ENCODE measurements around the gene NT5DC3.

NT5DC3 gene

GRCh38 chr12:103758310-103759089, 82.5 kb downstream of the NT5DC3 start:
- in situ Hi-C loops (cut with HindIII; ENCODE audit: low sequenced_read_pairs) = no loop called here

- in situ Hi-C loops (cut with HindIII; ENCODE audit: low sequenced_read_pairs) = no loop called here
These were observed 83.8 kb downstream of the NT5DC3 start for GRCh38 chr12:103757248-103757647.

- in situ Hi-C loops (cut with HindIII; ENCODE audit: low sequenced_read_pairs) = no loop called here
These were observed 84.6 kb downstream of the NT5DC3 start for GRCh38 chr12:103756443-103756842.

GRCh38 chr12:103755425-103755824, 85.6 kb downstream of the NT5DC3 start:
- in situ Hi-C loops (cut with HindIII; ENCODE audit: low sequenced_read_pairs) = no loop called here

DNA sequence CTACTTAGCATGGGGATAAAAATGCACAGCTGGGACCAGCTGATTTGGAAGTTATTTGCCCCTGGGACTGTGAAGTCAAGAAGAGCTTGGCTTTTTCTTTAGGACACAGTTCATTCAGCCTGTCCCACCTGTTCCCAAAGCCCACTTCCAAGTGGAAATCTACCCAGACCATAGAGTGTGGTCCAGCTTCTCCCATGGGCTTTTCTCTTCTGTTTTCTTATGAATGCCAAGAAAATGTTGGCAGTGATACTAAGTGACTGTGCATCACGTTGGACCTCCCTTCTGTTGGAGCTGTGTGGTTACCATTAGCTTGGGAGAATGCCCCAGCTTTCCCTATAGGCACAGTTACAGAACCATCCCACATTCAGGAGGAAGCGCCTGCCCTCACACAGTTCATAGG, 89.4 kb downstream of the NT5DC3 start:
- in situ Hi-C loops (cut with HindIII; ENCODE audit: low sequenced_read_pairs) = no loop called here

DNA sequence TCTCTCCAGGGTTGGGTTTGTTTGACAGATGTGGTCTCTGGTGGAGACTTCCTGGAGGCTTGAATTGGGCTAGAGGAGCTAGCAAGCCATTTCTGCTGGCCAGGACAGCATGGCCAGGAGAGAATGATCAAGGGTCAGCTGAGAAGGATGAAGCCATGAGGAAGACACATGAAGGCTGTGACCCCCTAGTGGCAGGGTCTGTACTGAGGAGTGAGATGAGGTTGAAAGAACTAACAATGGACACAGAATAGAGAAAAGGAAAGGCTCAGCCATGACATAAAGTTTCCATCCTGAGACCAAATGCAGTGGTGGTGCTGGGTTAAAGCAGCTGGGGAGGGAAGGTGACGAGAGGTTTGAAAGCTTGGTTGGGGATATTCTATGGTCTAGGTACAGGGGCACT, 89.9 kb downstream of the NT5DC3 start:
- in situ Hi-C loops (cut with HindIII; ENCODE audit: low sequenced_read_pairs) = no loop called here

DNA sequence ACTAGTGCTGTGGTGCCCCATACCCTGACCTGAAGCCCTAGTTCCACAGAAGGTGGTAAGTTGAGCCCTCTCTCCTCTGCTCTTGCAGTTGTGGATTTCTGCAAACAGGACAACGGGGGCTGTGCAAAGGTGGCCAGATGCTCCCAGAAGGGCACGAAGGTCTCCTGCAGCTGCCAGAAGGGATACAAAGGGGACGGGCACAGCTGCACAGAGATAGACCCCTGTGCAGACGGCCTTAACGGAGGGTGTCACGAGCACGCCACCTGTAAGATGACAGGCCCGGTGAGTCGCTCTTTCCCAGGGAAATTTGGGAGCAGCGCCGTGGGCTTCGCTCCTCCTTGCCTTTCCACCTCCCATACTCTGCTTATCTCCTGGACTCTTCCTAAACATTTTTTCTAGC, 92.2 kb downstream of the NT5DC3 start:
- in situ Hi-C loops (cut with HindIII; ENCODE audit: low sequenced_read_pairs) = no loop called here

DNA sequence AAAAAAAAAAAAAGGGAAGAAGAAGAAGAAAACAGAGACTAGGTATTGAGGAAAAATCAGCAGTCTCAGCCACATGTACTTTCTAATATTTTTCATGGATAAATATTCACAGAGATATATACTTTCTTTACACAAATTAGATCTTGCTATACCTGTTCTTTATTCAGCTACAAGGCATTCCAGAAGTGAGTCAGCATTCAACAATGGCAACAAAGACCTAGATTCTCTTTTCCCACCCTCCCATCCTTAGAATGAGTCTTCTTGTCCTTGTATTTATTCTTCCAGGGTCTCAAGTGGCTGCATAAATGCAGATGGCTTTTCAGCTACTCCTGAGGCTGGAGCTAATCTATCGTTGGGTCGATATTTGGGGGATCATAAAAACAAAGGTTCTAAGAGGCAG, 93.0 kb downstream of the NT5DC3 start:
- in situ Hi-C loops (cut with HindIII; ENCODE audit: low sequenced_read_pairs) = no loop called here

DNA sequence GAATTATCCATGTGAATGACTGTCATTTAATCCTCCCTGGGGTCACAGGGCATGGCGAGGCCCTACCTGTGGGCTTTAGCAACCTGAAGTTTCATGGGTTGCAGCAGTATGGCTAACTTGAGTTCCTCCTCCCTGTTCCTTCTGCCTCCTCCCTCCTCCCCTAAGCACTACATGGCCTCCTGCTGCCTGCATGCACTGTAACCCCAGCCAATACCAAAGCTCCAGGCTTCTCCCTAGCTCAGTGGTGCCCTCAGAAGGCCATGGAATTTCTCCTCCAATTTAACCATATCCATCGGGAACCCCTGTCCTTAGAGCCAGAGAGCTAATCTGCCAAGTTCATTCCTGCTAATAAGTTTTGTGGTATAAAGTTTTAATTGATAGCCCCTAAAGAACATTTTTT, 95.1 kb downstream of the NT5DC3 start:
- in situ Hi-C loops (cut with HindIII; ENCODE audit: low sequenced_read_pairs) = no loop called here

DNA sequence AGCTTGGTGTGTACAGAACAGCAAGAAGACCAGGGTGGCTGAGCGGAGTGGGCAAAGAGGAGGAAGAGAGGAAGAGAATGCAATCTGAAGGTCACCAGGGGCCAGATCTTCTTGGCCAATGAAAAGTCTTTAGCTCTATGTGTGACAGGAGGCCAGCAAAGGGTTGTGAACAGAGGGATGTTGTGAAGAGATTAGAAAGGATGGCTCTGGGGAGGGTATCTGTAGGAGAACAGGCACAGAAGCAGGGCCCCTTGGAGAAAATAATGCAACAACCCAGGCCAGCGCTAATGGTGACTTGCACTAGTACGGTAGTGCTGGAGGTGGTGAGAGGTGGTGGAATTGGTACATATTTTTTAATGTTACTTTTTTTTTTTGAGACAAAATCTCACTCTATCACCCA, 97.2 kb downstream of the NT5DC3 start:
- in situ Hi-C loops (cut with HindIII; ENCODE audit: low sequenced_read_pairs) = no loop called here

DNA sequence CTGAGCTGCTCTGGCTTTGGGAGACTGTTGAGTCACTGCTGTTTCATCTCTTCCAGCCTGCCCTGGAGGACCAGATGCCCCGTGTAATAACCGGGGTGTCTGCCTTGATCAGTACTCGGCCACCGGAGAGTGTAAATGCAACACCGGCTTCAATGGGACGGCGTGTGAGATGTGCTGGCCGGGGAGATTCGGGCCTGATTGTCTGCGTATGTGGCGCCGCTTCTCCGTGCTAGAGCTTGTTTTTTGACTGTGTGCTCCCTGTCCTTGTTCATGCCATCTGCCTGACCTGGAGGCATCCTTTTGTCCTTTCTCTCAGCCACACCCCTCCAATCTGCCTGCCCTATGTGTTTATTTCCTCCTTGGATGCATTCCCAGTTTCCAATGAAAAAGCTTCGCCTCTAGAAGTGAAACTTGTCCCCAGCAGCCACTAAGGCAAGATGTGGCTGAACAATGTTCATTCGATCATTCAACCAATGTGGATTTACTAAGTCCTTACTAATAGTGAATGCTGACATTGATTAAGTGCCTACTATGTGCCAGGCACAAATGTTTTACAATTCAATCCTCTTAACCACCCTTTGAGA, 98.6 kb downstream of the NT5DC3 start:
- in situ Hi-C loops (cut with HindIII; ENCODE audit: low sequenced_read_pairs) = no loop called here

- in situ Hi-C loops (cut with HindIII; ENCODE audit: low sequenced_read_pairs) = no loop called here
These were observed 103.2 kb downstream of the NT5DC3 start for GRCh38 chr12:103737881-103738280.

DNA sequence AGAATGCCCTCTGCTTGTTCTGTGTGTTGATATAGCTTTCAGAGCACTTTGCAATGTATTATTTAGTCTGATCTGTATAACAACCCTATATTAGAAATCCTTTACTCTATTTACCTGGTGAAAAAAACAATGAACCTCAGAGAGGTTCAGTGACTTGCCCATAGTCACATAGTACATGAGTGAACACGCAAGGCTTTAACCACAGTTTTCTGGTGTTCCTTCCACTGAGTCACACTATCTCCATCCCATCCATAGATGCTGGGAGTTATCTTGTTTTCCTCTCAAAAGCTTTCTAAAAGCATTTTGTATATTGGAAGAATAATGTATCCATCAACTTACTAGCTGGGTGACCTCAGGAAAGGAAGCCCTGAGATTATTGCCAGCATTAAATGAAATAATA, 104.5 kb downstream of the NT5DC3 start:
- in situ Hi-C loops (cut with HindIII; ENCODE audit: low sequenced_read_pairs) = no loop called here

- in situ Hi-C loops (cut with HindIII; ENCODE audit: low sequenced_read_pairs) = no loop called here
These were observed 105.7 kb downstream of the NT5DC3 start for GRCh38 chr12:103735291-103735690.

DNA sequence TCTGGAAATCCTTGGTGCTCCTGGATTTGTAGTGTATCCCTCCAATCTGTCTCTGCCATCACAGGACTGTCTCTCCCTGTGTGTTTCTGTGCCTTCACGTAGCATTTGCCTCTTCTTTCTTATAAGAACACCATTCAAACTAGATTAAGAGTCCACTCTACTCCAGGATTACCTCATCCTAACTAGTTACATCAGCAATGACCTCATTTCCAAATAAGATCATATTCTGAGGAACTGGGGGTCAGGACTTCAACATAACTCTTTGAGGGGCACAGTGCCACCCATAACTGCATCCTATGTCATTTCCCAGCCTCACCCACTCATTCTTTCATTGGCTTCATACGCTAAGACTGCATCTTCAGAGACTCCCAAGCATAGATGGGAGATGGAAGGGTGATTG, 106.2 kb downstream of the NT5DC3 start:
- in situ Hi-C loops (cut with HindIII; ENCODE audit: low sequenced_read_pairs) = no loop called here

DNA sequence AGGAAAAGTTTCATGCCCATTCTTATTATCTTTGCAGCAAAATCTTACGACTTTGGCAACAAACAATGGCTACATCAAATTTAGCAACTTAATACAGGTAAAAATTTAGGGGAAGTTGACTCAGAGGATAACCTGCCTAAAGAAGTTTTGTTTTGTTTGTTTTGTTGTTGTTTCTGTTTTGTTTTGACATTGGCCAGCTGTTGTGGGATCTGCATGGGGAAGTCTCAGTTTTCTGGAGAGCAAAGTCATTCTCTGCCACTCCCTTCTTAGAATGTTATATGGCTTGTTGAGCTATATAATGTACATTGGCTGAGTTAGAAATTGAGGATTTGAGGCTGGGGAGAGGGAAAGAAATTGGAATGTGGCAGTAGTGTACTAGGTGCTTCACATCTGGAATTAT, 109.5 kb downstream of the NT5DC3 start:
- in situ Hi-C loops (cut with HindIII; ENCODE audit: low sequenced_read_pairs) = no loop called here

DNA sequence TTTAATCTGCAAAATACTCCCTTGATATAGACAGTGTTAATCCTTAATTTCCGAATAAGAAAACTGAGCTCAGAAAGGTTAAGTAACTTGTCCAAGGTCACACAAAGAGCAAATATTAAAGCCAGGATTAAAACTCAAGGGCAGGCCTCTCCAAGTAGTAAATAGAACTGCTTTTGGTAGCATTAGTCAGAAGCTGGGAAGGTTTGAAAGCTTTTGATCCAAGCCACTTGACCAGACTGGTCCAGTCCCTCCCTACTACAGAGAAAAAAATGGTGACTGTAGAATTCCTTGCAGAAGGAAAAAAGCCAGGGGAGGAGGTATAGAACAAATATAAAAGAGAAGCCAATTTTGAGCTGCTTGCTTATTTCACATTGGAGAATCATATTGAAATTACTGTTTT, 111.5 kb downstream of the NT5DC3 start:
- in situ Hi-C loops (cut with HindIII; ENCODE audit: low sequenced_read_pairs) = no loop called here

- in situ Hi-C loops (cut with HindIII; ENCODE audit: low sequenced_read_pairs) = no loop called here
These were observed 112.7 kb downstream of the NT5DC3 start for GRCh38 chr12:103728323-103728722.

DNA sequence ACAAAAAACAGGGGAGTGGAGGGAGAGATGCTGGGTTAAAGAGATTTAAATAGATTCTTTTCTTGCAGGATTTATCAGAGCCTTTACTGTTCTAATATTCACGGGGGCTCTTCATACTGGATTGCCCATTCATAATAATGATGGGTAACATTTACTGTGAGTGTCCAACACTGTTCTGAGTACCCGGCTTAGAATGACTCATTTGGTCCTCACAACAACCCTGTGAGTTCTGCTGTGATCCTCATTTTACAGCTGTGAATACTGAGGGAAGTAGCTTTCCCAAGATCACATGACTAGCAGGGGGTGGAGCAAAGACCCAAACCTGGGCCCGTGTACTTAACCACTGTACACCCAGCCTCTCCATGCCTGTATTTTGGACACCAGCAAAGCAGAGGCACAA, 113.4 kb downstream of the NT5DC3 start:
- in situ Hi-C loops (cut with HindIII; ENCODE audit: low sequenced_read_pairs) = no loop called here

DNA sequence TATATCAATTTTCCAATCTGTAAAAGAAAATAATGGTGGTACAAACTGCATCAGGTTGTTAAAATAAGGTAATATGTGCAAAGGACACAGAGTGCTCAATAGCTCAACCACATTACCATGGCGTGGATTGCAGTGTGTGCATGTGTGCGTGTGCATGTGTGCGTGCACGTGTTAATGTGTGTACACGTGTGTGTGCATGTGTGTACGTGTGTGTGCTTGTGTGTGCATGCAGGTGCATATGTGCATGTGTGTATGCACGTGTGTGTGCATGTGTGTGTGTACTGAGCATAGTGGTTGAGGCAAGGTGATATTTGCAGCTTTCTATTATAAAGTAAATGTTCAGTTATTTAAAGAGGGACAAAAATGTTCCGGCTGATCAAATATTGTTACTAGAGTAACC, 115.6 kb downstream of the NT5DC3 start:
- in situ Hi-C loops (cut with HindIII; ENCODE audit: low sequenced_read_pairs) = no loop called here
